ENCODE results near the gene SF3A2.

SF3A2 gene

GRCh38 chr19:2253106-2254063 is 16.8 kb downstream of the SF3A2 start:
- TF ChIP-seq, protein P1, sequence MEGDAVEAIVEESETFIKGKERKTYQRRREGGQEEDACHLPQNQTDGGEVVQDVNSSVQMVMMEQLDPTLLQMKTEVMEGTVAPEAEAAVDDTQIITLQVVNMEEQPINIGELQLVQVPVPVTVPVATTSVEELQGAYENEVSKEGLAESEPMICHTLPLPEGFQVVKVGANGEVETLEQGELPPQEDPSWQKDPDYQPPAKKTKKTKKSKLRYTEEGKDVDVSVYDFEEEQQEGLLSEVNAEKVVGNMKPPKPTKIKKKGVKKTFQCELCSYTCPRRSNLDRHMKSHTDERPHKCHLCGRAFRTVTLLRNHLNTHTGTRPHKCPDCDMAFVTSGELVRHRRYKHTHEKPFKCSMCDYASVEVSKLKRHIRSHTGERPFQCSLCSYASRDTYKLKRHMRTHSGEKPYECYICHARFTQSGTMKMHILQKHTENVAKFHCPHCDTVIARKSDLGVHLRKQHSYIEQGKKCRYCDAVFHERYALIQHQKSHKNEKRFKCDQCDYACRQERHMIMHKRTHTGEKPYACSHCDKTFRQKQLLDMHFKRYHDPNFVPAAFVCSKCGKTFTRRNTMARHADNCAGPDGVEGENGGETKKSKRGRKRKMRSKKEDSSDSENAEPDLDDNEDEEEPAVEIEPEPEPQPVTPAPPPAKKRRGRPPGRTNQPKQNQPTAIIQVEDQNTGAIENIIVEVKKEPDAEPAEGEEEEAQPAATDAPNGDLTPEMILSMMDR (IDR thresholded peaks at IDR 0.05; ENCODE audit: low read depth, low read length, missing control alignments): peak; percentile 28
- no peak overlapping the region for H3K4me3 ChIP-seq (replicated peaks; ENCODE audit: low read depth, low read length)

DNA sequence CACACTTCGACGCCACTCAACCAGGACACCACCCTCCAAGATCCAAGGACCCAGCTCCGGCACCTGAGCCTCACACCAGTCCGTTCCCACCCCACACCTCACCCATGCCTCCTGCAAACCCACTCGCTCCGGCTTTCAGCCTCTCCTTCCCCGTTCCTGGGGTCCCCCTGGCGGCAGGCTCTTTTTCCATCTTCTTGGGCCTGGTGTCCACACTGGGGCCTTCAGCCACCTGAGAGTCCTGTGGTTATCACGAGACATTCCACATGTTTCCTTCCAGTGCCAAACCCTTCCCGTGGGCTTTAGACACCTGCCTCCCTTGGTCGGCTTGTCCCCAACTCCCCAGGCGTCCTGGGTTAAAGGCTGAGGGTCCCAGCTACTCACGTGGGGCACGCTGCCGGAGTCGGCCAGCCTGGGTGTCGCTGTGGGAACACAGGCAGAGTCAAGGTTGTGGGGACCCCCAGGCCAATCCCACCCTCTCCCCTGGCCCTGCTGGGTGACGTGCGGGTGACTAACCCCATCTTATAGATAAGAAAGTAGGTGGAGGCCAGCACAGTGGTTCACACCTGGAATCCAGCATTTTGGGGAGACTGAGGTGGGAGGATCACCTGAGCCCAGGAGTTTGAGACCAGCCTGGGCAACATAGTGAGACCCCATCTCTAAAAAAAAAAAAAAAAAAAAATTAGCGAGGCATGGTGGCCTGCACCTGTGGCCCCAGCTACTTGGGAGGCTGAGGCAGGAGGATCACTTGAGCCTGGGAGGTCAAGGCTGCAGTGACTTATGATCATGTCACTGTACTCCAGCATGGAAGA is 17.6 kb downstream of the SF3A2 start:
- H3K4me3 ChIP-seq (replicated peaks; ENCODE audit: low read depth, low read length): no peak overlapping the region
- no peak for DNase-seq (ENCODE audit: extremely low read depth, low read depth)
- TF ChIP-seq, protein P1 (IDR thresholded peaks at IDR 0.05; ENCODE audit: low read depth, low read length, missing control alignments): peak; percentile 28

More at GRCh38 chr19:2253106-2254063, 16.8 kb downstream of the SF3A2 start:
- no peak for DNase-seq (ENCODE audit: extremely low read depth, low read depth)

GRCh38 chr19:2255112-2255845 is 18.7 kb downstream of the SF3A2 start:
- no peak for DNase-seq (ENCODE audit: extremely low read depth, low read depth)
- H3K4me3 ChIP-seq (replicated peaks; ENCODE audit: low read depth, low read length): no peak overlapping the region
- TF ChIP-seq, protein P1 (IDR thresholded peaks at IDR 0.05; ENCODE audit: low read depth, low read length, missing control alignments): no peak

- no peak within 1 kb of the TSS for H3K4me3 ChIP-seq (replicated peaks; ENCODE audit: low read depth, low read length)
- no peak for DNase-seq (ENCODE audit: extremely low read depth, low read depth)
- TF ChIP-seq, protein P1 (IDR thresholded peaks at IDR 0.05; ENCODE audit: low read depth, low read length, missing control alignments): no peak
Measured at GRCh38 chr19:2255982-2256685, 19.5 kb downstream of the SF3A2 start, which contains the start of gene JSRP1. JSRP1 (minus strand) TSS chr19:2256417; CDS start chr19:2255314, 1,103 bp downstream.

DNA sequence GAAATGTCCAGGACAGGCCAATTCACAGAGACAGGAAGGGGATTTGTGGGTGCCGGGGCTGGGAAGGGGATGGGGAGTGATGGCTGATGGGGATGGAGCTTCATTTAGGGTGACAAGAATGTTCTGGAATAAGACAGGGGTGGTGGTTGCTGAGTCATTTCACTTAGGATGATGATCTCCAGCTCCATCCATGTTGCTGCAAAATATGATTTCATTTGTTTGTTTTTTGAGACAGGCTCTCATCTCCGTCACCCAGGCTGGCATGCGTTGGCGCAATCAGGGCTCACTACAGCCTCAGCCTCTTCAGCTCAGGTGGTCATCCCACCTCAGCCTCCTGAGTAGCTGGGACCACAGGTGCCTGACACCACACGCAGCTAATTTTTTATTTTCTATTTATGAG is 22.7 kb downstream of the SF3A2 start:
- TF ChIP-seq, protein P1 (IDR thresholded peaks at IDR 0.05; ENCODE audit: low read depth, low read length, missing control alignments): no peak
- no peak for DNase-seq (ENCODE audit: extremely low read depth, low read depth)
- no peak overlapping the region for H3K4me3 ChIP-seq (replicated peaks; ENCODE audit: low read depth, low read length)
